Fibroblast of lung (primary cell): ENCODE measurements around the gene IER3.

ENCODE experiments used
- CTCF ChIP-seq, 2 donors: IDR thresholded peaks in 1 of 2; conservative IDR thresholded peaks in 1 of 2; 1 replicate in 1 of 2; 2 replicates in 1 of 2; pipeline ENCODE4 v1.5.1; 2011 to 2012; ENCODE audit warnings: low read length in 2 of 2, control low read depth in 1 of 2, inconsistent platforms in 1 of 2, low read depth in 1 of 2, mild to moderate bottlenecking in 1 of 2
- EZH2 ChIP-seq: IDR thresholded peaks from 2 replicates; pipeline ENCODE4 v1.5.1; 2012; ENCODE audit warnings: low read length, control low read depth, mild to moderate bottlenecking; ENCODE audit errors: missing control alignments

- TF ChIP-seq CTCF (conservative IDR thresholded peaks at IDR 0.05 in 1 of 2, IDR thresholded peaks at IDR 0.05 in 1 of 2; ENCODE audit: low read depth in 1 of 2, low read length in 2 of 2) (no peak), EZH2 (no peak)
Observed at GRCh38 chr6:30735668-30736314, 8.6 kb downstream of the IER3 start.
